Lower lobe of right lung (tissue), 2 donors: ENCODE results near the gene VASH1. TPM values are rescaled to one million over a fixed set of nuclear protein-coding genes. Genes with fewer than 3 reads are reported as not detected.

Source experiments
- ATAC-seq, 2 donors: fragments of 200-7000 bp; cut with Tn5 transposase; one replicate each; pipeline ENCODE4 v1.9.1; 2020 to 2022; ENCODE audit warnings: mild to moderate bottlenecking in 2 of 2, moderate library complexity in 2 of 2
- DNase-seq: peaks from one replicate; pipeline ENCODE4 v3.0.0-alpha.2; 2020
- H3K27ac ChIP-seq: fragments of 200-600 bp; one replicate; pipeline ENCODE4 v1.8.0; 2022
- H3K27me3 ChIP-seq: fragments of 200-600 bp; one replicate; pipeline ENCODE4 v1.8.0; 2022; ENCODE audit warnings: low read depth
- H3K36me3 ChIP-seq: fragments of 200-600 bp; one replicate; pipeline ENCODE4 v1.8.0; 2022; ENCODE audit warnings: mild to moderate bottlenecking
- H3K4me1 ChIP-seq: fragments of 200-600 bp; one replicate; pipeline ENCODE4 v1.8.0; 2022
- H3K4me3 ChIP-seq: fragments of 200-600 bp; one replicate; pipeline ENCODE4 v1.8.0; 2022; ENCODE audit warnings: mild to moderate bottlenecking
- H3K9me3 ChIP-seq: fragments of 200-600 bp; one replicate; pipeline ENCODE4 v1.8.0; 2022
- CTCF ChIP-seq: fragments of 200-600 bp; IDR thresholded peaks from one replicate; pipeline ENCODE4 v1.8.0; 2022; ENCODE audit warnings: antibody characterized with exemption, mild to moderate bottlenecking
- intact Hi-C: fragments of 100-400 bp; cut with DNase I; formaldehyde crosslinking; loops from one replicate; pipeline ENCODE4 v1.11.0; 2022
- total RNA-seq: library from RNA; stranded (reverse); fragmentation: NEBNext Ultra II Directional; extraction: Animal tissue kit (Norgen Biotek cat#: 25700); gene quantifications from one replicate; pipeline ENCODE4 v1.2.1, GENCODE V29; 2021
- donor health status: DM: no; HTN: yes; CAD: no; lungs with severe emphysema.

The VASH1 gene
- total RNA-seq, 1 donor from 2014 or later, result 51.7 TPM

GRCh38 chr14:76759589-76759988 is 1.7 kb upstream of the VASH1 start:
- Histone ChIP-seq H3K4me3 (no peak overlapping the region), H3K36me3 (no peaks in the 10 kb centered on the region), H3K27me3 (no peaks in the 10 kb centered on the region), H3K4me1 (peaks cover 17% of the 10 kb centered on the region), H3K9me3 (no peaks in the 10 kb centered on the region), H3K27ac (no peak overlapping the region)
- DNase-seq, result no peak
- no peak for TF ChIP-seq CTCF
- intact Hi-C loops, result no loop called here
- no peak for ATAC-seq

- peaks cover 17% of the 10 kb centered on the region for H3K4me1 ChIP-seq
- no peaks in the 10 kb centered on the region for H3K36me3 ChIP-seq
- no peaks in the 10 kb centered on the region for H3K27me3 ChIP-seq
- intact Hi-C loops, result no loop called here
- H3K4me3 ChIP-seq, result peak overlapping the region; percentile 86
- ATAC-seq, result peak in 1 of 2 donors; percentile 9
- TF ChIP-seq CTCF, result no peak
- no peaks in the 10 kb centered on the region for H3K9me3 ChIP-seq
- no peak for DNase-seq
- H3K27ac ChIP-seq, result peak overlapping the region; percentile 85
These were observed 735 bp upstream of the VASH1 start for GRCh38 chr14:76760331-76761135.

GRCh38 chr14:76761960-76762410 is 717 bp downstream of the VASH1 start:
- no peaks in the 10 kb centered on the region for H3K36me3 ChIP-seq
- peaks cover 17% of the 10 kb centered on the region for H3K4me1 ChIP-seq
- no peaks in the 10 kb centered on the region for H3K27me3 ChIP-seq
- DNase-seq, result no peak
- H3K27ac ChIP-seq, result peak overlapping the region; percentile 85
- TF ChIP-seq CTCF, result no peak
- no peaks in the 10 kb centered on the region for H3K9me3 ChIP-seq
- intact Hi-C loops, result no loop called here
- H3K4me3 ChIP-seq, result peak overlapping the region; percentile 86
- peak in 1 of 2 donors; percentile 2 for ATAC-seq

GRCh38 chr14:76762411-76763095 is 1.3 kb downstream of the VASH1 start:
- H3K4me3 ChIP-seq, result peak overlapping the region; percentile 86
- no peaks in the 10 kb centered on the region for H3K27me3 ChIP-seq
- H3K9me3 ChIP-seq, result no peaks in the 10 kb centered on the region
- no peak for TF ChIP-seq CTCF
- no peaks in the 10 kb centered on the region for H3K36me3 ChIP-seq
- peak in 1 of 2 donors; percentile 20 for ATAC-seq
- peaks cover 17% of the 10 kb centered on the region for H3K4me1 ChIP-seq
- DNase-seq, result no peak
- intact Hi-C loops, result no loop called here
- H3K27ac ChIP-seq, result peak overlapping the region; percentile 85

GRCh38 chr14:76763096-76764041 is 2.1 kb downstream of the VASH1 start:
- Histone ChIP-seq H3K36me3 (no peaks in the 10 kb centered on the region), H3K4me1 (peaks cover 24% of the 10 kb centered on the region), H3K27ac (peak overlapping the region; percentile 85), H3K27me3 (no peaks in the 10 kb centered on the region), H3K4me3 (peak overlapping the region; percentile 86), H3K9me3 (no peaks in the 10 kb centered on the region)
- DNase-seq (no peak), ATAC-seq (no peak)
- intact Hi-C loops, result no loop called here
- no peak for TF ChIP-seq CTCF
